ENCODE measurements around the gene UTP25. TPM values are rescaled to one million over a fixed set of nuclear protein-coding genes. Genes with fewer than 3 reads are reported as not detected.

UTP25 gene, protein sequence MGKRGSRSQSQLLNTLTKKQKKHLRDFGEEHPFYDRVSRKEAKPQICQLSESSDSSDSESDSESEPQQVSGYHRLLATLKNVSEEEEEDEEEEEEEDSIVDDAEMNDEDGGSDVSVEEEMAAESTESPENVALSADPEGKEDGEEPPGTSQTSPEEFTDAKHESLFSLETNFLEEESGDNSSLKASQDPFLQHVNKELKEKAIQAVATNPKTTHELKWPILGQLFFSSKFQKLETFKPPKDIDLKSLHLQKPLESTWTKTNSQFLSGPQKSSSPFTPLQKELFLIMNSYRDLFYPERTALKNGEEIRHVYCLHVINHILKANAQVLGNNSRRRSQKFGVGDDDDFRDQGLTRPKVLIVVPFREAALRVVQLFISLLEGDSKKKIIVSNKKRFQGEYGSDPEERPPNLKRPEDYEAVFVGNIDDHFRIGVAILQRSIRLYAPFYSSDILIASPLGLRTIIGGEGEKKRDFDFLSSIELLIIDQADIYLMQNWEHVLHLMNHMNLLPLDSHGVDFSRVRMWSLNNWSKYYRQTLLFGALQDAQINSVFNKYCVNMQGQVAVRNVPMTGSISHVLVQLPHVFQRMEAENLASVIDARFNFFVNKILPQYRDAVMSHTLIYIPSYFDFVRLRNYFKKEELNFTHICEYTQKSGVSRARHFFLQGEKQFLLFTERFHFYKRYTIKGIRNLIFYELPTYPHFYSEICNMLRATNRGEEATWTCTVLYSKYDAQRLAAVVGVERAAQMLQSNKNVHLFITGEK
- 1 to 10 TPM; 2.6 to 3.7 (median 3.2) TPM for polyA plus RNA-seq

DNA sequence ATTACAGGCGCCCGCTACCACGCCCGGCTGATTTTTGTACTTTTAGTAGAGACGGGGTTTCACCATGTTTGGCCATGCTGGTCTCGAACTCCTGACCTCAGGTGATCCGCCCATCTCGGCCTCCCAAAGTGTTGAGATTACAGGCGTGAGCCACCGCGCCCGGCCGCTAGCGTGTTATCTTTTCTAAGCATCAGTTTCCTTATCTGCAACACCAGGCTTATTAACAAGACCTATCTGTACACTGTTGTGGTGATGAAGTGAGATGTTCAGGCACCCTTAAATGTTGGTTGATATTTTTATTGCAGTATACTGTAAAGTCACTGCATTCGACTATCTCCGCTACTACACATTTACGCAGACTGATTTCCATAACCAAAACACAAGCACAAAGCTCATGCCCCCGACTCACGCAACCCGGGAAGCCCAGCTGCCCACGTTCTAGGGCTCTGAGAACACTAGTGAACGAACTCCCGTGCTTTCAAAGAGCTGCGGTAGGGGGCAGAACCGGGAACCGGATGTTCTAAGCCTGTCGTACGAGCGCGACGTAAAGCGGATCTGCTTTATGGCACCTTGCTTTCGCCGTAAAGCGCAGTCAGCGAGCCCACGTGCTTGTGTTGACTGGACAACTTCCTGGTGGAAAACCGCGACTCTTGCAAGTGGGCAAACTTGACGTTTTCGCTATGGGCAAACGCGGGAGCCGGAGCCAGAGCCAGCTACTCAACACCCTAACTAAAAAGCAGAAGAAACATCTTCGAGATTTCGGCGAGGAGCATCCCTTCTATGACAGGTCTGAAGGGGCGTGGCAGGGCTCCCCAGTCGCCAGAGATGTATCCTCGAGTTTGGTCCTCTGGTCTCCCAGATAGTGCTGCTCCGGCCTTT, at the start of gene UTP25:
UTP25 (plus strand) TSS at position 589 of the 879 bp plus-strand sequence; CDS start at position 681, 92 bp downstream.
- Mint-ChIP-seq H3K27ac (peak within 1 kb of the TSS; percentile 88 to 97 (median 92)), H3K4me3 (peak within 1 kb of the TSS; percentile 90 to 95 (median 93)), H3K4me1 (peaks cover 40 to 46% of the 10 kb centered on the region in 2 donors), H3K9me3 (no peaks in the 10 kb centered on the region), H3K36me3 (peaks cover 5 to 16% (median 10%) of the 10 kb centered on the region in 3 donors), H3K27me3 (ENCODE audit: low read depth in 3 of 3) (peaks cover 3 to 12% (median 10%) of the 10 kb centered on the region in 3 donors)
- peak; percentile 94 for DNase-seq

DNA sequence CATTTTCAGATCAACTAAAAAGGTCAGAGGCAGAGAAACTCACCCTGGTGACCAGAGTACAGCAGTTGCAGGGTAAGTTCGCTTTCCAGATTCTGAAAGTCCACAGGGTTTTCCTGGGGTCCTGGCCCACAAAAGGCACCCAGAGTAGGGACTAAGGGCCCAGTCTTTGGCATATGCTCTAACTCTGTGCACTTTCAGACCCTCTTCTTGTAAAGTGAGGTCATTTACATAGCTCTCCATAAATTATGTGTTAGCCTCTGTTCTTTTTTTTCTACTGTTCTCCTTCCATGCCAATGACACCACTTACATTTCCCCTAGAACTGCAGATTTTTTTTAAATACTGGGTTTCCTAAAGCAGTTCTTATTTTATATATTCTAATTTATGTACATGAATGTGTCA, 49.7 kb upstream of the UTP25 start:
- H3K27me3 Mint-ChIP-seq (ENCODE audit: low read depth in 3 of 3) = no peaks in the 10 kb centered on the region
- no peak for DNase-seq
- H3K36me3 Mint-ChIP-seq = peaks cover 30 to 72% (median 49%) of the 10 kb centered on the region in 3 donors
- H3K4me3 Mint-ChIP-seq = no peak overlapping the region
- no peaks in the 10 kb centered on the region for H3K9me3 Mint-ChIP-seq
- peaks cover 25 to 33% of the 10 kb centered on the region in 2 donors for H3K4me1 Mint-ChIP-seq
- H3K27ac Mint-ChIP-seq = peak overlapping the region in 5 of 6 donors; percentile 41 to 86 (median 72)

DNA sequence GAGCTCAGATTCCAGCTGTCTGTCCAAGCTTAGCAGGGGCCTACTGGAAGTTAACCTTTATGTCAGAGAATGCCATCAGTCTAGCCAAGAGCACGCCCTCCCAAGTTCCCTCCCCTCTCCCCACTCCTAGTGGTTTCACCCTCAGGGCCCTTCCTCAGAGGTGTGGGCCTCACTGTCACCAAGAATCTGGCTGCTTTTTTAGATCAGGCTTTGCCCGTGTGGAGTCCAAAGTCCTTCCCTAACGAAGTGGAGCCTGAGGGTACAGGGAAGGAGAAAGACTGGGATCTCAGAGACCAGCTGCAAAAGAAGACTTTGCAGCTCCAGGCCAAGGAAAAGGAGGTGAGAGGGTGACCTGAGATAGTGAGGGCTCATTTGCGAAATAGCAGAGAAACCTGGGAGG, 47.5 kb upstream of the UTP25 start:
- Mint-ChIP-seq H3K36me3 (peaks cover 30 to 54% (median 31%) of the 10 kb centered on the region in 3 donors), H3K4me3 (no peak overlapping the region), H3K27me3 (ENCODE audit: low read depth in 3 of 3) (peaks cover 5 to 12% (median 11%) of the 10 kb centered on the region in 3 donors), H3K27ac (peak overlapping the region in 5 of 6 donors; percentile 53 to 82 (median 72)), H3K4me1 (peaks cover 37 to 45% of the 10 kb centered on the region in 2 donors), H3K9me3 (no peaks in the 10 kb centered on the region)
- DNase-seq = no peak

DNA sequence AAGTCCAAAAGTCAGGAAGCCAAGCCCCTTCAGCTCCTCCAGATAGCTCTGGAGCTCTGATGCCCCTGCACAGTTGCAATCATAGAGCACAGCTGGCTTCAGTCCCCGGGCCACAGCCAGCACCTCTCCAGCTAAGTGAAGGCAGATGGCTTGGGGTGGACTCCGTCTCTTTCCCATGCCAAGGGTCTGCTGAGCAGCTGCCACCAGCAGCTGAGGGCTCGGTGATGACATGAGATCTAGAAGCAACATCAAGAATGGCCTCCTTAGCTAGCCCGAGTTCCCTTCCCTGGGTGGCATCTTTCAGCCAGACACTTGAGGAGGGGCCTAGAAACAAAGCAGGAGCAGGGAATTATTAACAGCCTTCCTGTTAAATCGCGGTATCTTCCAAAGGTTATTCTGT, 44.4 kb upstream of the UTP25 start:
- H3K4me3 Mint-ChIP-seq = peak overlapping the region; percentile 29 to 98 (median 89)
- H3K9me3 Mint-ChIP-seq = no peaks in the 10 kb centered on the region
- peaks cover 38 to 47% of the 10 kb centered on the region in 2 donors for H3K4me1 Mint-ChIP-seq
- peaks cover 22 to 41% (median 24%) of the 10 kb centered on the region in 3 donors for H3K36me3 Mint-ChIP-seq
- no peak for DNase-seq
- H3K27me3 Mint-ChIP-seq (ENCODE audit: low read depth in 3 of 3) = peaks cover 9 to 12% (median 11%) of the 10 kb centered on the region in 3 donors
- H3K27ac Mint-ChIP-seq = peak overlapping the region; percentile 95 to 100 (median 96)

DNA sequence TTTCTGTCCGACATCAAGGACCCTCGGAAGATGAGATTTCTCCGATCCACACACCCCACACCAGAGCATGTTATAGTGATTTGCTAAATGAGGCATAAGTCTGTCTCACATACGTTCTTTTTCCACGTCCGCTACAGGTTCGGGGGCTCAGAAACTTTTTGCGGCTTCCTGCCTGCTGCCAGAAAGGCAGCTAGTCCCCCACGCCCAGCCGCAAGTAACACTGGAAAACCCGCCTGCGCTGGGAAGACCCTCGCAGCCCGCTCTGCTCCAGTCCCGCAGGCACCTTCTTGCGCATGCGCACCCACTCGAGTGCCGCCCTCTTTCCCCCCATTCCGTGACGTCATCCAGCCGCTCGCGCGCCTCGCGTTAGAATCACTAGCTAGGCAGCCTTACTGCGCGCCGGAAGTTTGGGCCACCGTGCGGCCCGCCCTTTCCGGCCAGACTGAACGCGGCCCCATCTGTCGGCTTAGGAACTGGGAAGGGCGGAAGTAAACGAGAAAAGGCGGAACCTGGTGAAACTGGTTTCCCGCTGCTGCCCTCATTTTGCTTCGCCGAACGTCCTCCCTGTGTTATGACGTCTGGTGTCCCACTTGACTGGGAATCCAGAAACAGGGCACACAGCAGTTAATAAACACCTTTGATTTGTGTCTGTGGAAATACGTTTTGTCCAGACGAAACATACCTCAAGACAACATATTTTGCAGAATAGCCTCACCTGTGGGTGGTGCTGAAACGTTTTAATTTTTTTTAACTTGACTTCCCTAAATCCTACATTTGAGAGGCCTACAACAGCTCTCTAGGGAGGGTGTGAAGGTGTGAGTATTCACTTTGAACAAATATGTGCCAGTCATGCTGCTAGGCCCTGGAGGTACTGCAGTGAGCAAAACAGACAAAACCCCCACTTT, 43.3 kb upstream of the UTP25 start, which contains the start of gene C1orf74:
C1orf74 (minus strand) TSS at position 295 of the 905 bp plus-strand sequence. CDS start 925 bp downstream, outside the sequence.
- H3K4me1 Mint-ChIP-seq = peaks cover 31 to 37% of the 10 kb centered on the region in 2 donors
- H3K36me3 Mint-ChIP-seq = peaks cover 23 to 38% (median 28%) of the 10 kb centered on the region in 3 donors
- H3K9me3 Mint-ChIP-seq = no peaks in the 10 kb centered on the region
- peaks cover 10 to 12% (median 11%) of the 10 kb centered on the region in 3 donors for H3K27me3 Mint-ChIP-seq (ENCODE audit: low read depth in 3 of 3)
- H3K4me3 Mint-ChIP-seq = peak within 1 kb of the TSS; percentile 89 to 98 (median 94)
- H3K27ac Mint-ChIP-seq = peak within 1 kb of the TSS; percentile 95 to 100 (median 96)
- DNase-seq = peak; percentile 99

DNA sequence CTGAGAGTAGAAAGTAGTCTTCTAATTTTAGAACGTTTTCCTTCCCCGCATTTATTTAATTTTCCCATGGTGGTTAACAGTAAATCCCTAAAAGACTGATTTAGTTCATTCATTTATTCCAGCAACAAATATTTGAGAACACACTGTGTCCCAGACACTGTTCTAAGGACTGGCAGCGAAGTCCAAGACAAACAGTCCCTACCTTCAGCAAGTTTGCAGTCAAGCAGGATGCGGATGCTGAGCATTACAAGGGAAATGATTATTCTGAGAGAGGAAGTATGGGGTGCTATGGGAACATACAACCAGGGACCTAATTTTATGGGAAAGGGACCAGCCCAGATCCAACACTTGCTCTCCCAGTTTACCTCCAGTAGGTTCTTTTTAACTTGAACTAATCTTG, 42.2 kb upstream of the UTP25 start:
- no peaks in the 10 kb centered on the region for H3K9me3 Mint-ChIP-seq
- peaks cover 28 to 32% of the 10 kb centered on the region in 2 donors for H3K4me1 Mint-ChIP-seq
- DNase-seq = no peak
- peaks cover 25 to 41% (median 33%) of the 10 kb centered on the region in 3 donors for H3K36me3 Mint-ChIP-seq
- H3K27me3 Mint-ChIP-seq (ENCODE audit: low read depth in 3 of 3) = peaks cover 10 to 12% (median 11%) of the 10 kb centered on the region in 3 donors
- peak overlapping the region in 3 of 5 donors; percentile 4 to 89 (median 61) for H3K4me3 Mint-ChIP-seq
- H3K27ac Mint-ChIP-seq = peak overlapping the region; percentile 95 to 100 (median 96)

DNA sequence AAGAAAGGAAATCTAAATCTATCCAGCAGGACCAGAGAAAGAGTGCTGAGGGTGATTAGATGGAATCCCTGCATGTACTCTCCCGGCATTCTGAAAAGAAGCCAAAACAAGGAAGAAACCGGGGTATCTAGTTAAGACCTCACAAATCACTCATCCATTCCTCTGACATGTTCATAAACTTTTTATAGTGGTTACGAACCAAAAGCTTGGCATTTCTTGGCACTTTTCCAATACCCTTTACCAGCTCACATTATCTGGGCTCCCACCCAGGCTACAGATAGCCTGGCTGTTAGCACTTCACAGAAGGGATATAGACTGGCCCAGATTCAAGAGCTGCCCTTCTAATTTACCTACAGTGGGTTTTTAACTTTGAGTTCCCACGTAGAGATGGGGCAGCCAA, 41.6 kb upstream of the UTP25 start:
- Mint-ChIP-seq H3K4me3 (peak overlapping the region in 1 of 5 donors; percentile 28), H3K27me3 (ENCODE audit: low read depth in 3 of 3) (peaks cover 10 to 12% (median 11%) of the 10 kb centered on the region in 3 donors), H3K9me3 (no peaks in the 10 kb centered on the region), H3K27ac (peak overlapping the region in 4 of 6 donors; percentile 68 to 96 (median 82)), H3K36me3 (peaks cover 25 to 46% (median 35%) of the 10 kb centered on the region in 3 donors), H3K4me1 (peaks cover 28 to 32% of the 10 kb centered on the region in 2 donors)
- no peak for DNase-seq

DNA sequence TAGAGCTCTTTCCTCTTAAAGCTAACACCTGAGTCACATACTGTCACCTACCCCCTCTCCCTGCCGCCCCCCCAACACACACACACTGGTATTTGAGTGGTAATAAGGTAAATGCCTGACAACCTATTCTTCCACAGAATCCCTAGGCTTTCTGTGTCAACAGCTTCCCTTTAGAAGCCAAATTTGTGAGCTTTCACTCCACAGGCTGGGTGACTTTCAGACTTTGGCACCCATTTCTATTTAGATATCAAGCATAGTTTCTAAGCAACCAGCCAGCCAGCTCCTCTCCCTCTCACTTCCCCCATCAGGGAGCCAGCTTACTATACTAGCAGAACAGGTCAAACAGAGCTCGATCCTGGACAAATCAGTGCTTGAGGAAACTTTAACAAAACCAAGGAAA, 40.2 kb upstream of the UTP25 start:
- Mint-ChIP-seq H3K4me3 (no peak overlapping the region), H3K27ac (peak overlapping the region in 2 of 6 donors; percentile 3 to 69), H3K9me3 (no peaks in the 10 kb centered on the region), H3K36me3 (peaks cover 22 to 42% (median 39%) of the 10 kb centered on the region in 3 donors), H3K4me1 (peaks cover 27 to 30% of the 10 kb centered on the region in 2 donors), H3K27me3 (ENCODE audit: low read depth in 3 of 3) (peaks cover 10 to 12% (median 11%) of the 10 kb centered on the region in 3 donors)
- no peak for DNase-seq

DNA sequence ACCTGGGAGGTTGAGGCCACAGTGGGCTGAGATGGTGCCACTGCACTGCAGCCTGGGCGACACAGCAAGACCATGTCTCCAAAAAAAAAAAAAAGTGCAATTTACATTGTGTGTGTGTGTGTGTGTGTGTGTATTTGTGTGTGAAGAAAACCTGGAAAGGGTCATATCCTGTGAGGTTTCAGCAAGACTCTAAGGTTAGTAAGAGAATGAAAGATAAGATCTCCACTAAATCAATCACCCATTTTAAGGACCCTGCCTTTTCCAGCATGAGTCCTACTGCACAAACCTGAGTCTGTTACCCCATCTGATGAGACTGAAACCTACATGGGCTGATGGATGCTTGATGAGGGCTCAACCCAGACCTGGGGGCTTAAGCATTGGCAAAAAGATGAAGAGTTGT, 38.5 kb upstream of the UTP25 start:
- no peak for DNase-seq
- Mint-ChIP-seq H3K9me3 (peaks cover 0 to 4% (median 0%) of the 10 kb centered on the region in 6 donors), H3K27me3 (ENCODE audit: low read depth in 3 of 3) (peaks cover 7 to 9% (median 7%) of the 10 kb centered on the region in 3 donors), H3K4me3 (no peak overlapping the region), H3K36me3 (peaks cover 31 to 55% (median 52%) of the 10 kb centered on the region in 3 donors), H3K4me1 (peaks cover 13 to 14% of the 10 kb centered on the region in 2 donors), H3K27ac (no peak overlapping the region)

DNA sequence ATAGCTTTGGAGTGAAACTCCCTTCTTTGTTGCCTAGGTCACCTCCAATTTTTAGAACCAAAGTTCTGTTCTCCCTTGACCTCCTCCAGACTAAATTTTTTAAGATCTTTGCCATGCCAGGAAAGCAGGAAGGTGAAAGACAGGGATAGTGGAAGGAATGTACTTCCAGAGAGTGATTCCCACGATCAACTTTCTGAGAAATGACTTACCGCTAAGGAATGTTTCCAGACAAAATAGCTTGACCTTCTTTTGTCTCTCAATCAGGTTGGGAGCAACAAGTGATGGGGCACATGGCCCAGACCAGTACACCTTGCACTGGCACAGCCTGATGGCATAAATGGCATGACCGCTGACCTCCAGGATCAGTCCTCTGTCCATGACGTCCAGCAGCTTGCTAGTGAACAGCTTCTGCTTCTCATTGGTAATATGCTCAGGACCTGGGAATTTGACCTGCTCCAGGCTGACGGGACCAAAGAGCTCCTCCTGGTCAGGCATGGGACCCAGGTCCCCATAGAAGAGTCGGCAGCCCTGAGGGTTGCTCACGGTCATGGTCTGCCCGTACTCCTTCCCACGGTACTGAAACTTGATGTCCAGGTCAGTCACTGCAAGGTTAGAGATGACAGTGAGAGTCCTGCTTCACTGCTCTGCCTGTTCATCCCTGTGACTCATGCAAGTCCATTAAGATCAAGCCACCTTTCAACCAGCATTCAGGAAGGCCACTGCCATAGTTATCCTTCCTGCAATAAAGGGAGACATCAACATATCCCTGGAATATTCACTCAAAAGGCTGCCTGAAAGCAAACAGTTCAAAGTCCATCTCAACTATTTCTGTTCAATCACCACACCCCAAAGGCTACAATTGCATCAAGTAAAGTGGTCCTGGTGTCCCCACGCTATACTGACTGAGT, 37.2 kb upstream of the UTP25 start:
- H3K4me3 Mint-ChIP-seq = no peak overlapping the region

DNA sequence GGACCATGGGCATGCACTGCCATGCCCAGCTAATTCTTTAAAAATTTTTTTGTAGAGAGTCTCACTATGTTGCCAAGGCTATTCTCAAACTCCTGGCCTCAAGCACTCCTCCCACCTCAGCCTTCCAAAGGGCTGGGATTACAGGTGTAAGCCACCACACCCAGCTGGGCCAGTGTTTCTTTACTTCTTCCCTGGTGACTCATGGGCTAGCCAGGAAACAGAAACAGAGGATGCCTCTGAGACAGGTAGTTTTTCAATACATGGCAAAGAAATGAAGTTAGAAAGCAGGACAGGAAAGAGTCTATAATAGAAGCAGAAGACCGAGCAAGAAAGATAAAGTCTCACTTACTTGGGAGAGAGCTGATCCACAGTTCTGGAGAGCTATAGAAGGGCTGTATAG, 35.9 kb upstream of the UTP25 start:
- Mint-ChIP-seq H3K27ac (no peak overlapping the region), H3K36me3 (peaks cover 48 to 73% (median 73%) of the 10 kb centered on the region in 3 donors)

More for the DNA sequence above, 37.2 kb upstream of the UTP25 start:
- DNase-seq = no peak
- H3K27ac Mint-ChIP-seq = no peak overlapping the region
- peaks cover 0 to 6% (median 4%) of the 10 kb centered on the region in 3 donors for H3K27me3 Mint-ChIP-seq (ENCODE audit: low read depth in 3 of 3)
- H3K9me3 Mint-ChIP-seq = peaks cover 0 to 4% (median 0%) of the 10 kb centered on the region in 6 donors
- peaks cover under 1 to 1% of the 10 kb centered on the region in 2 donors for H3K4me1 Mint-ChIP-seq
- peaks cover 43 to 68% (median 64%) of the 10 kb centered on the region in 3 donors for H3K36me3 Mint-ChIP-seq

More for the DNA sequence above, 35.9 kb upstream of the UTP25 start:
- Mint-ChIP-seq H3K4me1 (no peaks in the 10 kb centered on the region), H3K4me3 (no peak overlapping the region), H3K9me3 (peaks cover 0 to 4% (median 0%) of the 10 kb centered on the region in 6 donors), H3K27me3 (ENCODE audit: low read depth in 3 of 3) (peaks cover 0 to 7% (median 4%) of the 10 kb centered on the region in 3 donors)
- DNase-seq = no peak
